ENCODE data around the gene KIAA0232. TPM values are rescaled to one million over a fixed set of nuclear protein-coding genes. Genes with fewer than 3 reads are reported as not detected.

KIAA0232 gene, protein sequence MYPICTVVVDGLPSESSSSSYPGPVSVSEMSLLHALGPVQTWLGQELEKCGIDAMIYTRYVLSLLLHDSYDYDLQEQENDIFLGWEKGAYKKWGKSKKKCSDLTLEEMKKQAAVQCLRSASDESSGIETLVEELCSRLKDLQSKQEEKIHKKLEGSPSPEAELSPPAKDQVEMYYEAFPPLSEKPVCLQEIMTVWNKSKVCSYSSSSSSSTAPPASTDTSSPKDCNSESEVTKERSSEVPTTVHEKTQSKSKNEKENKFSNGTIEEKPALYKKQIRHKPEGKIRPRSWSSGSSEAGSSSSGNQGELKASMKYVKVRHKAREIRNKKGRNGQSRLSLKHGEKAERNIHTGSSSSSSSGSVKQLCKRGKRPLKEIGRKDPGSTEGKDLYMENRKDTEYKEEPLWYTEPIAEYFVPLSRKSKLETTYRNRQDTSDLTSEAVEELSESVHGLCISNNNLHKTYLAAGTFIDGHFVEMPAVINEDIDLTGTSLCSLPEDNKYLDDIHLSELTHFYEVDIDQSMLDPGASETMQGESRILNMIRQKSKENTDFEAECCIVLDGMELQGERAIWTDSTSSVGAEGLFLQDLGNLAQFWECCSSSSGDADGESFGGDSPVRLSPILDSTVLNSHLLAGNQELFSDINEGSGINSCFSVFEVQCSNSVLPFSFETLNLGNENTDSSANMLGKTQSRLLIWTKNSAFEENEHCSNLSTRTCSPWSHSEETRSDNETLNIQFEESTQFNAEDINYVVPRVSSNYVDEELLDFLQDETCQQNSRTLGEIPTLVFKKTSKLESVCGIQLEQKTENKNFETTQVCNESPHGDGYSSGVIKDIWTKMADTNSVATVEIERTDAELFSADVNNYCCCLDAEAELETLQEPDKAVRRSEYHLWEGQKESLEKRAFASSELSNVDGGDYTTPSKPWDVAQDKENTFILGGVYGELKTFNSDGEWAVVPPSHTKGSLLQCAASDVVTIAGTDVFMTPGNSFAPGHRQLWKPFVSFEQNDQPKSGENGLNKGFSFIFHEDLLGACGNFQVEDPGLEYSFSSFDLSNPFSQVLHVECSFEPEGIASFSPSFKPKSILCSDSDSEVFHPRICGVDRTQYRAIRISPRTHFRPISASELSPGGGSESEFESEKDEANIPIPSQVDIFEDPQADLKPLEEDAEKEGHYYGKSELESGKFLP (N-terminal part only)
- total RNA-seq (2014; rRNA removed; shearing (Covaris generic)) = 9.0 TPM in 2 replicates

DNA sequence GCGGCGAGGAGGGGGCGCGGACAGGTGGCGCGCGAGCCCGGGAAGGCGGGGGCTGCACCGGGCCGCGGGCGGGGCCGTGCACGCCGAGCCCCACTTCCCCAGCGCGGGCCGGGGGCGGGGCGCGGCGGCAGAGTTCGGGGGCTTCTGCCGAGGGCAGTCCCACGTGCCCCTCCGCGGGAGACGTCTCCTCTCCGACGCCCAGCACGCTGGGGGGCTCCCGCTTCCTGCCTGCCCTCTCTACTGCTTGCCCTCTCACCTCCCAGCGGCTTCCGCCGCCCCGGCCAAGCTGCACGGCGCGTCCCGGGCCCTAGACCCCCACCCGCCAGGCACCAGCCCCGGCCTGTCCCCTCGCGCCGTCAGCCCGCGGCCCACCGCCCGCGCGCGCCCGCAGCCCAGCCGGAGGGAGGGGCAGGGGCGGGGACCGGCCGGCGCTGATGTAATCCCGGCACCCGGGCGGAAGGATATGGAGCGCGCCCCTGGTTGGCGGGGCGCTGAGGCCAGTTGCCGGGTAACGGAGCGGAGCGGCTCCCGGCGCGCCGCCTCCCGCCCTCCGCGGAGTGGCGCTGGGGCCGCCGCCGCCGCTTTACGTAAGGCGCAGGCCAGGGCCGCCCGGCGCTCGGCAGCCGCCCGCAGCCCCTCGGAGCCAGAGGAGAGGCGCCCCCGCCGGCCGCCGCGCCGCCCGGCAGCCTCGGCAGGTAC is at the start of gene KIAA0232:
KIAA0232 (plus strand) TSS at position 581 of the 699 bp plus-strand sequence. CDS start 41,727 bp downstream, outside the sequence.
- DNase-seq (ENCODE audit: low read depth) = peak; percentile 94

DNA sequence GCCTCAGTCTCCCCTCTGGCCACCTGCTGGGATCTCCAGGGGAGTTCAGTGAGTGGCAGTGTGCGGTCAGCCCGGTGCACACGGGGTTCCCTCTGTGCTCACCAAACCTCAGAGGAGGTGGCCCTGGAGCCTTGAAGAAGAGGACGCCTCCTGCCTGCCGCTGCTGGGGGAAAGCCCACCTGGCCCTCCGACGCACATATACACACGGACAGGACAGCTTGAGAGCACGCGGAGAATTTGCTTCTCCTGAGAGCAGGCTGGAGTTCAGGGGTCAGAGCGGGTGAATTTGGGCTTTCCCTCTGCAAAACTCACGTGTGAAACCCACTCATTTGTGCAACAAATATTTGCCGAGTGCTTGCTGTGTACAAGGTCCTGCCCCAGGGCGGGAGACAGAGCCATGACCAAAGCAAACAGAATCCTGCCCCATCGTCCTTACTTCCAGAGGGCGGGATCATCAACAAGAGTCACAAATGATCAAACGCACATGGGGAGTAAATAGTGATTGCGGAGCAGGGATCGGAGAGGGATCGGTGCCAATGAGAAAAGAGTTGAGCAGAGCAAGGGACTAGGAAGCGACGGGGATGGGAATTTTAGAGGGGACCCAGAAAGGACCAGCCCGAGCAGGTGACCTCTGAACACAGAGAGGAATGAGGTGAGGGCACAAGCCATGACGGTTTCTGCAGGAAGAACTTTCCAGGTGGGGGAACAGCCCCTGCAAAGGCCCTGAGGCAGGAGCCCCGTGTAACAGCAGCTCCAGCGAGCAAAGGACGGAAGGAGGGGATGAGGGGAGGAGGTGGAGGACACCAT is 49.0 kb upstream of the KIAA0232 start:
- no peak for DNase-seq (ENCODE audit: low read depth)

DNA sequence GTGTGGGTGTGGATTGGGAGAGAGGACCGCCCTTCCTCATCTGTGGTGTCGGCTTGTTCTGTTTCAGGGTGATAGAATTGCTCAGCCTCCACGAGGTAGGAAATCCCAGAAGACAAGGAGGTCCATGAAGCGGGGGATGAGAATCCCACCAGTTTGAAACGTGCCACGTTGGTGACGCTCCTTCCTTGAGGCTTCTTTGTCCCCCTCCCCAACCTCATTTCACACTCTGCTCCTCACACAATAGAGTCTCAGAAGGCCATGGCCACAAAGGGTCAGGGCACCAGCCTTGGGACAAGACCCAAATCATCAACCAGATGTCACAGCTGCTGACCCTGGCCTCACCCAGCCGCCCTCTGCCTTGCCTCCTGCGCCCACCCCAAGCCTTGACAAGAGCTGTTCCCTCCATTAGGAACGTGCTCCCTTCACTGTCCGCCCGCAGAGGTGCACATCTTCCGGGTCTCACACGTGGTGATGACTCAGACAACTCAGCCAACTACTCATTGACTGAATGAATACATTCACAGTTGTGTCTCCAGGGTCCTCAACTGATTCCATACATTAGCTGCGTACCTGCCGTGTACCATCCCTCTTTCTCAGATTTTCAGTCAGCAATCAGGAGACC is 48.3 kb upstream of the KIAA0232 start:
- no peak for DNase-seq (ENCODE audit: low read depth)

DNA sequence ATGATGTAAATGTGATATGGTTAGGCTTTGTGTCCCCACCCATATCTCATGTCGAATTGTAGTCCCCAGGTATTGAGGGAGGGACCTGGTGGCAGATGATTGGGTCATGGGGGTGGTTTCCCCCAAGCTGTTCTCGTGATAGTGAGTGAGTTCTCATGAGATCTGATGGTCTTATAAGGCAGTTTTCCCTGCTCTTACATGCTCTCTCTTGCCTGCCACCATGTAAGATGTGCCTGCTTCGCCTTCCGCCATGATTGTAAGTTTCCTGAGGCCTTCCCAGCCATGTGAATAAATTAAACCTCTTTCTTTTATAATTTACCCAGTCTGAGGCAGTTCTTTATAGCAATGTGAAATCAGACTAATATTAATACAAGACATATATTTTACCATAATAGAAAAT is 42.6 kb upstream of the KIAA0232 start:
- no peak for DNase-seq (ENCODE audit: low read depth)

DNA sequence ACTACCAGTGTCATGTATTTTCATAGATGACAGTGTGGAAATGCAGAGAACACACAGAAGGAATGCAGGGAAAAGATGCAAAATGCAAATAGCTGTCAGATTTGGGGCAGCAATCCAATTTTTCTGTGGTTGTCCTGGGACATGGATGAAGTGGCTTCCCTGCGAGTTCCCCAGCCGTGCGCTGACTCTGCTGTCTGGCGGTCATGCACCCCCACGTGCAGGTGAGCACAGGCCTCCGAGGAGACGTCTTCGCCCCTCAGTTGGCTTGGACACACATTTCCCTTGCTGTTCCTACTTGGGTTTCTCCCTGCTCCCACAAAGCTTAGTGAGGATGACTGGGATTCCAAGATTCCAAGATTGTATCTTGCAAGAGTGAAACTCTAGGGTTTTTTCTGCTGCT is 42.2 kb upstream of the KIAA0232 start:
- DNase-seq (ENCODE audit: low read depth) = no peak

DNA sequence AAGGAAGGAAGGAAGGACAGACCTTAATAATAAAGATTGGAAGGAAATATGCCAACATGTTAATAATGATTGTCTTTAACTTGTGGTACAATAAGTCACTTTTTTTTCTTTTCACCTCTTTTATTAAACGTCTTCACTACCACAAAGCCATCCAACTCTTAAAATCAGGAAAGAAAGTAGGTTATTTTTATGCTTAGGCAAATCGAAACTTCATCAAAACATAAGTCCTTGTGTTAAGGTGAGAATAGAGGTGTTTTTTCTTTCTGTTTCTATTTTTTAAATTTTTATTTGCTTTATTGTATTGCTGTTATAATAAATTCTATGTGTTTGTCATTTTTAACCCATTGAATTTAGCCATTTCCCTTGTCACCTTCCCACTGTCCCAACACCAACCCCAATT is 40.0 kb upstream of the KIAA0232 start:
- DNase-seq (ENCODE audit: low read depth) = no peak

DNA sequence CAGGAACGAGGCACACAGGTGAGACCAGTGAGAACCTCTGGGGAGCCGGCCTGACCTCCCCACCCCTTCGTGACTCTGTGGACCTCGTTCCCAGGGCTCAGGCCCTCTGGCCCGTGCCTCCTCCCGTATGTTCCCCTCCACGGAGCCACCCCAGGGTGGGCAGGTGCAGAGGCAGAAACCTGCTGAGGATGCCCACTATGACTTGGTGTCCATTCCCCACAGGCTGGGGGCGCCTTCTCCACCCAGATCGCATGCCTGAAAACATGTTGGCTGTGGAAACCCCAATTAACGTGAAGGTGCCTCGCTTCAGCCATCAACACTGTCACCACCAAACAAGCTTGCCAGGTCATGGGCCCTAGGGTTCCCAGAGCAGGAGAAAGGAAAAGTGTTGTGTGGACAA is 39.5 kb upstream of the KIAA0232 start:
- DNase-seq (ENCODE audit: low read depth) = no peak

DNA sequence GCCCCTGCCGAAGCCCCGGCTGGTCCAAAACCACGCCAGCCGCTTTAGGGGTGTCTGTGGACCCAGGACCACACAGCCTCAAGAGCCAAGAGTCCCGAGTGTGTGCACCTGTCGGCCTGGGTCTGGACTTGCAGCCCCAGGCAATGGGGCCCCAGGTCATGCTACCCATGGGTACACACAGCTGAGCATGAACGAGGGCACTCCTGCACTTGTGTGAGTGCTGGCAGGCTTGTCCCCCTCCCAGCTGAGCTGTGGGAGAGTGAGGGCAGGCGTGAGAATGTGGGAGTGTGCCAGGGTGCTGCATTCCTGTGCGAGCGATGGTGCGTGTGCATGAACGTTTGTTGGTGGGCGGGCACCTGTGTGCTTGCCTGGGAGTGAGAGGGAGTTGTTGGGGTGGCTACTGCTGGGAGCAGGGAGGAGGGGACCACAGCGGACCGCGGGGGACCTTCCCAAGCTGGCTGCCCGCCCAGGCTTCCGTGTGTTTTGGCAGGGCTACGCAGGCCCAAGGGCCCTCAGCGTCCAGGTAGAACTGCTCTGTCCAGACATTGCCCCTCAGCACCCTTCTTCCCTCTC is 35.7 kb upstream of the KIAA0232 start:
- DNase-seq (ENCODE audit: low read depth) = peak; percentile 58

DNA sequence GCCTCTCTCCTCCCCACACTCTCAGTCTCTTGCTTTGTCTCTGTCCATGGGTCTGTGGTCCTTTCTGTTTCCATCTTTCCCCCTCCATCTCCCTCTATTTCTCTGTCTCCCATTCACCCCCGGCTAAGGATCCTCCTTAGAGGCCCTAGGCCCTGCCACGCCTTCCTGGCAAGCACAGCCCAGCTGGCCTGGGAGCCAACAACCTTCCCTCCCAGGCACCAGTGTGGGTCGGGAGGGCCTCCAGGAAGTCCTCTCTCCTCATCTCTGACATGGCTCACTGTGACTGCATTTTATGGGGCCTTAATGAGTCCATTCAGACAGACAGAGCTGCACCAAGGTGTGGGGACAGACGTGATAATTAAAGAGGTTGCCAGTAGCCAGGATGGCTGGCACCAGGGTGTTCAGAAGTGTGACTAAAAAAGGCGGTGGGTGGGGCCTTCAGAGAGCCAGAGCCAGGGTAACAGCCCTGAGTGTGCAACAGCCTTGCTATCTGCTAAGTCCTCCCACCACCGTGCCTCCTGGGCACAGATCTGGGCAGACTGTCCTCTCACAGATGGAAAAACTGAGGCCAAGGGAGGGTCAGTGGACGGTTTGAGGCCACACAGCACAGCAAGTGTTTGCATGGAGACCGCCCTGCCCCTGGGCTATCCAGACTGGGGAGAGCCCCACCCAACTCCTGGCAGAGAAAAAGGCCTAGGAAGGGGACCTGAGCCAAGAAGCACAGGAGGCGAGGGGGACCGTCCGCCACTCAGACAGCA is 35.1 kb upstream of the KIAA0232 start:
- DNase-seq (ENCODE audit: low read depth) = peak; percentile 69

DNA sequence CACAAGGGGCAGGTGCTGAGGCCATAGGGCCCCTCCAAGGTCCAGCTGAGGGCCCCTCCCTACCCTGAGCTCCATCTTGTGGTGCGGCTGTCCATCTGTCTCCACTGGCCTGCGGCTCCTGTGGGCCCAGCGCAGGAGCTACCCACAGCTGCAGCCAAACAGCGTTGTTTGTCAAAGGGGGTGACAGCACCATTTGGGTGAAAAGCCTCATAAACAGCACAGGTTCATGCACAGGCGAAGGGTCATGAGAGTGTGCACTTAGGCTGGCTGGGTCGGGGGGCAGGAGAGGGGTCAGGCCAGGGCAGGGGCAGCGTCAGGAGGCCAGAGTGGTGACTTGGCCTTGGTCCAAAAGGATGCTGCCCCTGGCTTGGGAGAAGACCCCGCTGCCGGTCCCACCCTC is 34.2 kb upstream of the KIAA0232 start:
- no peak for DNase-seq (ENCODE audit: low read depth)

DNA sequence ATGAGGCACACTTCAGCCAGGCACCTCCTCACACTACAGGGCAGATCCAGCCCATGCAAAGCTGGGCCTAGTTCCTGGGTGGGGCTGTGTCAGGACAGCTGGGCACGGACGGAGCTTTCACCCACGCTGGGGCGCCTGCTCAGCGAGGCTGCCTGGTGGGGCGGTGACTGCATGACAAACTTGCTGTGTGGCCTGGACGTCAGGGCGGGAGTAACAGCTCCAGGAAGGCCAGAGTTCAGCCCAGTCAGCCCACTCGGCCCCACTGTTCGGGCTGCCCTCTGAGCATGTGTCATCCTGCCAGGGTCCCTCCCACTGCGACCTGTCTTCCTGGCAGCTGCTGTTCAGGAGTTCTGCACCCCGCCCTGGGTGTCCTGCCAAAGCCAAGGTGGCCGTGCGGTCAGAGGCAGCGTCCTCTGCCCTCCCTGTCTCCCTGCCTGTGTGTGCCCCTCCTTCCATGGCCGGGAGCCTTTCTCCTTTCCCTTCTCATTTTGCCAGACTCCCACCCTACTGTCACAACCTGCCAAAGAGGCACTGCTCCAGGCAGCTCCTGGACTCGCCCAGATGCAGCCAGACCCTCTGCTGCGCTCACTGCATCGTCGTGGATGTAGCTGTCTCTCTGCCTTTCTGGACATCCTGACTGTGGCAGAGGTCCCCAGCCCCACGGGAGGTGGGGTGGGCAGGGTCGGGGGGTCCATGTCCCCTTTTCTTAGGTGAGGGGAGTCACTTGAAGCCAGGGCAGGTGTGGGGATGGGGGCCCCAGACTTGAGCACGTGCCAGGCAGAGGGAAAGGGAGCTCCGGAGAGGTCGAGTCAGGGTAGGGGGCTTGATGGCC is 33.0 kb upstream of the KIAA0232 start:
- peak; percentile 72 for DNase-seq (ENCODE audit: low read depth)

DNA sequence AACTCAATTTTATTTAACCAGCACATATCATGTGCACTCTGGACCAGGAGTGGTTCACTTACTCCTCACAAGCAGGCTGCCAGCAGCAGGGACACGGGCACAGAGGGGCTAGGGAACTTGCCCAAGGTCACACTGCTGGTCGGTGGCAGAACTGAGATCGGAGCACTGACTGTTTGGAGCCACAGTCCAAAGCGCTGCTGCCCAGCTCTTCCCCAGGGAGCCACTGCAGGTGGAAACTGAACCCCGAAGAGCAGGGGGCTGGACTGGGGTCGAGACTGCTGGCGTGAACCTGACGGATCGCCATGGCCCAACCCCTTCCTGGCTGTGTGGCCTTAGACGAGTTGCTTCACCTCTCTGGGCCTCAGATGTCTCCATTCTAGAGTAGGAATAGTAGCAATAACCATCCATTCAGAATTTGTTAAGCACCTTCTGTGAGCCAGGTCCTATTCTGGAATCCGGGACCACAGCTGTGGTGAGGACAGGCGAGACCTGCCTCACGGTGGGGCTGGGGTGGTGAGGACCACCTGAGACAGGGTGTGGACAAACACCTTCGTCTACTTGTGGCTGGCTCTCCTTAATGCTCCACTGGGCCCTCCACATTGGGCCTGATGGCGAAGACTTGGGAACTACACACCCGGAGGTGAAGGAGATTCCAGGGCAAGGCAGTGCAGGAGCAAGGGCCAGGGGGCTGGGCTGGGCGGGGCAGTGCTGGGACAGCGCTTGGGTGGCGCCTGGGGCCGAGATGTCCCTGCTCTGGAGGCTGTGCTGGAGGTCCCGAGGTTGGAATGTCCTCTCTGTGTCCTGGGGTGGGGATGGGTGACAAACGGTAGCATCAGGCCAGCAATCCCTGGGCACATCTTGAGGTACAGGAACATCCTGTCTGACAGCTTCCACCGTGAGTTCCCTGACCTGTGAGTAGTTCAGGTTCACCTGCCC is 32.0 kb upstream of the KIAA0232 start:
- DNase-seq (ENCODE audit: low read depth) = no peak

DNA sequence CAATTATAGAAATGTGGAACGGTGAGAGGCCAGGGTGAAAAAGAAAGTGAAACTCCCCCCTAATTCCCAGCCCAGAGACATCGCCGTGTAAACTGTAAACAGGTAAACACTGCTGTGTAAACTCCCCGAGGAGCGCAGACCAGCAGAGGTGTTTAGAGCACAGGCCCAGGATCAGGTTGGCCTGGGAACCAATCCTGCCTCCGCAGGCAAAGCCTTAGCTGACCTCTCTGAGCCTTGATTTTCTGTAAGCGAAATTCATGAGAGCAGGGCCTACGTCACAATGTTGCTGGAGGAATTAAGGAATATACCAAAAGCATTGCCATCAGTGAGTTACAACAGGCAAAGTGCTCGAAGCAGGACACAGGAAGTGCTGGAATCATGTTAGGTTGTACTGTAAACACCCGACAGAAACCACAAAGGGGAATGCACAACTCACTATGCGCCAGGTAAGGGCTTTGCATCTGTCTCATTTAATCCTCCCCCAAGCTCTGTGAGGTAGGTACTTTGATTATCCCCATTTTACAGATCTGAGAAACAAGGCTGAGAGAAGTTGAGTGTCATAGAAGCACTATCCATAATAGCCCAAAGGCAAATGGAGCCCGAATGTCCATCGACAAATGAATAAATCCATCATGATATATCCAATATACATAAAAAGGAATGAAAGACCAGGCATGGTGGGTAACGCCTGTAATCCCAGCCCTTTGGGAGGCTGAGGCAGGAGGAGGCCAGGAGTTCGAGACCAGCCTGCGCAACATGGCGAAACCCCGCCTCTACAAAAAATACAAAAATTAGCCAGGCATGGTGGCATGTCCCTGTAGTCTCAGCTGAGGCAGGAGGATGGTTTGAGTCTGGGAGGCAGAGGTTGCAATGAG is 30.7 kb upstream of the KIAA0232 start:
- no peak for DNase-seq (ENCODE audit: low read depth)

DNA sequence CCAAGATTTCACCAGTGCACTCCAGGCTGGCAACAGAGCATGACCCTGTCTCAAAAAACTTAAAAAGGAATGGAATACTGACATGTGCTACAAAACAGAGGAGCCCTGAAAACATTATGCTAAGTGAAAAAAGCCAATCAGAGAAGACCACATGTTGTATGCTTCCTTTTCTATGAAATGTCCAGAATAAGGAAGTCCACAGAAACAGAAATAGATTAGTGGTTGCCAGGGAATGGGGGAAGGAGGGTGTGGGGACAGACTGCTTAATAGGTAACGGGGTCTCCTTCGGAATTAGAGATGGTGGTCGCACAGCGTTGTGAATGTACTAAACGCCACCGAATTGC is 30.1 kb upstream of the KIAA0232 start:
- no peak for DNase-seq (ENCODE audit: low read depth)

DNA sequence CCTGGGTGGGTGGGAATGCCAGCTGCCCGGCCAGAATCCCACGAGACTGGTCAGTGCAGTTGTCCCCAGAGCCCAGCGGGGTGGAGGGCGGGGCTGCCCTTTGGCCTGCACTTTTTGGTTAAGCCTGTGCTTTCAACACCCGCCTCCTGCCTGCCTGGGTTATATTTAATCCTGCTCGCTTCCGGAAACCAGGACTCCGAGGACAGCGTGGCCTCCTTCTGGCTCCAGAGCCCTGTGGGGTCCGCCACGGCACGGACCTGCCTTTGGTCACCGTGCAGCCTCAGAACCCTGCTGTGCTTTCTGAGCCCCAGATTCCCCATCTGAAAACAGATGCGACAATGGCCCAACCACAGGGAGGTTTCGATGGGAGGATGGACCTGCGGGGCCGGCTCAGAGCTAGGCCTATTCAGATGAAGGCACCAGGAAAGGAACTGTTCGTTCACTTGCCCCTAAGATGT is 29.4 kb upstream of the KIAA0232 start:
- DNase-seq (ENCODE audit: low read depth) = no peak

DNA sequence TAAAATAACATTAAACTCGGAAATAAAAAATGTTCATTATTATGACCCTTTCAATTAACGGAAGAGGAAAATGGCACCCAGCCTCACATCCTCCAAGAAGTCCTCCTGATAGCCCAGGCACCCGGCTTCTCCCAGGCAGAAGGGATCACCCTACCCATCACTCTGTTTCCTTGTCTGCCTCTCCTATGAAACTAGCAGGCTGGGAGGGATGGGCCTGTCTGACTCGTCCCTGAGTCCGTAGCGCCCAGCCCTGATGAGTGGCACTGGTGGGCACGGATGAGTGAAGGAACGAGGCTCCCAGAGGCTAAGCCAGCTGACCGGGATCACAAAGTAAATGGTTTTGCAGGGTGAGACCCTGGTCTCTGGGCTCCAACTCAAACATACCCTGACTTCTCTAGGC is 28.6 kb upstream of the KIAA0232 start:
- no peak for DNase-seq (ENCODE audit: low read depth)

Measured in Daoy (cell line).